Activated CD8-positive, alpha-beta T cell treated with anti-CD3 and anti-CD28 coated beads for 36 hours (primary cell): ENCODE data around the gene IFNL2. TPM values are rescaled to one million over a fixed set of nuclear protein-coding genes. Genes with fewer than 3 reads are reported as not detected.
A peak's percentile ranks its signal among the peaks of the same experiment; 100 is the strongest.
"Not testable (repeated sequence)": the region's sequence is repeated elsewhere in the genome, so short reads cannot be mapped to it uniquely, and the experiment has no call there.

Experiments used
- ATAC-seq: fragments of 200-7000 bp; cut with Tn5 transposase; one replicate; pipeline ENCODE4 v1.10.0; 2021; ENCODE audit warnings: mild to moderate bottlenecking, moderate library complexity
- CTCF ChIA-PET: fragments of 350-600 bp; sonication (Branson Sonifier 250); formaldehyde crosslinking; loops from one replicate; lab custom pipeline; 2021; ENCODE audit warnings: antibody characterized with exemption; lab: Charles Lee
- POLR2A ChIA-PET: fragments of 350-600 bp; sonication (Branson Sonifier 250); formaldehyde crosslinking; loops from one replicate; lab custom pipeline; 2021; ENCODE audit warnings: antibody characterized with exemption; lab: Charles Lee
- DNase-seq: peaks from one replicate; pipeline ENCODE4 v3.0.0-alpha.2; 2020
- H3K27ac Mint-ChIP-seq: one replicate; pipeline ENCODE4 v1.8.0; 2021; ENCODE audit warnings: mild to moderate bottlenecking, mixed read lengths
- H3K27me3 Mint-ChIP-seq: one replicate; pipeline ENCODE4 v1.8.0; 2021; ENCODE audit warnings: mixed read lengths
- H3K36me3 Mint-ChIP-seq: one replicate; pipeline ENCODE4 v1.8.0; 2021; ENCODE audit warnings: low read depth, mixed read lengths
- H3K4me1 Mint-ChIP-seq: one replicate; pipeline ENCODE4 v1.8.0; 2021; ENCODE audit warnings: low read depth, mixed read lengths
- H3K4me3 Mint-ChIP-seq: one replicate; pipeline ENCODE4 v1.8.0; 2021; ENCODE audit warnings: mild to moderate bottlenecking, moderate library complexity, mixed read lengths
- H3K9me3 Mint-ChIP-seq: one replicate; pipeline ENCODE4 v1.8.0; 2021; ENCODE audit warnings: mixed read lengths
- intact Hi-C: fragments of 100-400 bp; cut with micrococcal nuclease; formaldehyde crosslinking; loops from one replicate; pipeline ENCODE4 v1.10.0; 2022
- total RNA-seq, 2 experiments: library from RNA; stranded (reverse); gene quantifications; one replicate each; pipeline ENCODE4 v1.2.3, GENCODE V29; 2021
- TF ChIP-seq, protein P1 (sequence below): fragments of 200-600 bp; IDR thresholded peaks from one replicate; pipeline ENCODE4 v1.8.0; 2022; ENCODE audit warnings: antibody characterized with exemption, mild to moderate bottlenecking

IFNL2 gene
- total RNA-seq, 2 experiments from 2014 or later = not detected

DNA sequence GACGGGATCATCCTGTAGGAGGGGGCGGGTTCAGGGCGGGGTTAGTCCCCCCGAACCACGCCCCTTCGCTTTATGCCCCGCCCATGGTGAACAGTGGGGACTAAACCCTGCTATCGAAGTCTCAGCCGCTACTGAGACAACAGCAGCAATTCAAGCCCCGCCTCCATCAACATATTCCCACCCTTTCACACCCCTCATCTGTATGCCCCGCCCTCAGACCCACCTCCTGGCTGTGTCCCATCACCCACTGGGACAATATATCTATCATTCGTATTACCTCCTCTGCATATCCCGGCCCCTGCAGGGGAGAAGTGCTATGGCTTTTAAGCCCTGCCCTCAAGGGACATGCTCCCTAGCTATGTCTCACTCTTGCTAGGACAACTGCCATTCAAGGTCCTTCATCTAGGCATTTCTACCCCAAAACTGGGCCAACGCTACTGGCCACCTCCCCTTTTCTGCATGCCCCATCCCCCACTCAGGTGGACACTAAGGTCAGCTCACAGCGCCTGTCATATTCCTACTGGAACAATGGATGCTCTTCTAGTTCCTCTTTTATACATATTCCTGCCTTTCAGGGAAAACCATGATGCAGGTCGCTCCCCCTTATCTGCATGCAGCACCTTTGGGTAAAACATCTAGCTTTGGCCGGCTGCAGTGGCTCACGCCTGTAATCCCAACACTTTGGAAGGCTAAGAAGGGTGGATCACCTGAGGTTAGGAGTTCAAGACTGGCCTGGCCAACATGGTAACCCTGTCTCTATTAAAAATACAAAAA is 40.5 kb downstream of the IFNL2 start:
- TF ChIP-seq, protein P1, sequence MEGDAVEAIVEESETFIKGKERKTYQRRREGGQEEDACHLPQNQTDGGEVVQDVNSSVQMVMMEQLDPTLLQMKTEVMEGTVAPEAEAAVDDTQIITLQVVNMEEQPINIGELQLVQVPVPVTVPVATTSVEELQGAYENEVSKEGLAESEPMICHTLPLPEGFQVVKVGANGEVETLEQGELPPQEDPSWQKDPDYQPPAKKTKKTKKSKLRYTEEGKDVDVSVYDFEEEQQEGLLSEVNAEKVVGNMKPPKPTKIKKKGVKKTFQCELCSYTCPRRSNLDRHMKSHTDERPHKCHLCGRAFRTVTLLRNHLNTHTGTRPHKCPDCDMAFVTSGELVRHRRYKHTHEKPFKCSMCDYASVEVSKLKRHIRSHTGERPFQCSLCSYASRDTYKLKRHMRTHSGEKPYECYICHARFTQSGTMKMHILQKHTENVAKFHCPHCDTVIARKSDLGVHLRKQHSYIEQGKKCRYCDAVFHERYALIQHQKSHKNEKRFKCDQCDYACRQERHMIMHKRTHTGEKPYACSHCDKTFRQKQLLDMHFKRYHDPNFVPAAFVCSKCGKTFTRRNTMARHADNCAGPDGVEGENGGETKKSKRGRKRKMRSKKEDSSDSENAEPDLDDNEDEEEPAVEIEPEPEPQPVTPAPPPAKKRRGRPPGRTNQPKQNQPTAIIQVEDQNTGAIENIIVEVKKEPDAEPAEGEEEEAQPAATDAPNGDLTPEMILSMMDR = no peak
- H3K4me3 Mint-ChIP-seq = no peak overlapping the region

DNA sequence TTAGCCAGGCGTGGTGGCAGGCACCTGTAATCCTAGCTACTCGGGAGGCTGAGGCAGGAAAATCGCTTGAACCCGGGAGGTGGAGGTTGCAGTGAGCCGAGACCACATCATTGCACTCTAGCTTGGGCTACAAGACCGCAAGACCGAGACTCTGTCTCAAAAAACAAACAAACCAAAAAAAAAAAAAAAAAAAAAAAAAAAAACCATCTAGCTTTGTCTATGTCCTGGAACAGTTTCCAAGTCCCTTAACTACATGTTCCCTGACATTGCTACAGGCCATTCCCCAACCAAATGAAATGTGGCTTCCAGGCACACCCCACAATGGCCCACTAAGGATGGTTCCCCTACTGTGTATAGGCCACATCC is 41.1 kb downstream of the IFNL2 start:
- H3K9me3 Mint-ChIP-seq, H3K4me3 Mint-ChIP-seq, ATAC-seq, H3K4me1 Mint-ChIP-seq, H3K27ac Mint-ChIP-seq, DNase-seq, H3K27me3 Mint-ChIP-seq, intact Hi-C loops: not testable (repeated sequence)
- CTCF ChIA-PET = interaction anchor here (1.1 kb wide), 1 partner anchor 19 kb away, joined by 4 read pairs; no protein-coding TSS in a partner anchor
- POLR2A ChIA-PET = interaction anchor here (0.9 kb wide), 1 partner anchor 39 kb away, joined by 3 read pairs; no protein-coding TSS in a partner anchor
- peaks cover 20% of the 10 kb centered on the region for H3K36me3 Mint-ChIP-seq

More for the DNA sequence above, 40.5 kb downstream of the IFNL2 start:
- H3K27me3 Mint-ChIP-seq = no peaks in the 10 kb centered on the region
- H3K4me1 Mint-ChIP-seq = peaks cover 9% of the 10 kb centered on the region
- no peaks in the 10 kb centered on the region for H3K9me3 Mint-ChIP-seq
- peaks cover 18% of the 10 kb centered on the region for H3K36me3 Mint-ChIP-seq
- DNase-seq = no peak
- no peak overlapping the region for H3K27ac Mint-ChIP-seq
- CTCF ChIA-PET = interaction anchor here (1.1 kb wide), 1 partner anchor 19 kb away, joined by 4 read pairs; no protein-coding TSS in a partner anchor
- intact Hi-C loops = no loop called here
- no peak for ATAC-seq
- POLR2A ChIA-PET = interaction anchor here (0.9 kb wide), 1 partner anchor 40 kb away, joined by 3 read pairs; no protein-coding TSS in a partner anchor

DNA sequence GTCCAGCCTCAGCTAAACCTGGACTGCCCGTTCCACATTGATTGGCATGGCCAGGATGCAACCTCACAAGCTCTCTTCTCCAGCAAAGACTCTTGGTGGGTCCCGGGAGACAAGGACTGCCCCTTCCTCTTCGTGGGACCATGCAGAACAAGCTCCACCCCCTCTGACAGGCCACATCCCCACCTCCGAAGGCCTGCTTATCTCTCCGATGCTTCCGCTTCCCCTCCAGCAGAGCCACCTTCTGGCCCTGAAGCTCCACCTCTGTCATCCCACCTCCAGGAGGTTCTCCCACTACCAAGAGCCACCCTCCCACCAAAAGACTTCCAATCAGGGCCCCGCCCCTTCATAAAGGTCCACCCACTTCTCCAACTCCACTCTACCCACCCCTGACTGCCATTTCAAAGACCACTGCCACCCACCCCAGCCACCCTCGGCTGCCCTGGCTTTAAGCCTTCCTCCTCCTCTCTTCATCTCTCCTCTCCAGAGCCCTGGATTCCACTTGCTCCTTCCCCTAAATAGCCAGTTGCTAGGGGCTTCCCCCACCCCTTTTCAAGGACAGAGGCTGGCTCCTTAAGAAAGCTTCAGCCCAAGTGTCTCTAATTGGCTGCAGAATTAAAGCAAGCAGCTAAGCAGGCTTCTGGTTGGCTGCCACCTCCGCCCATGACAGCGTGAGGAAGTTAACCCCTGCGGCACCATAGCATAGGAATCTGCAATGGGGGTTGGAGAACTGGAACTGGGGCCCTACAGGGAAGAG is 42.5 kb downstream of the IFNL2 start:
- Mint-ChIP-seq H3K9me3 (no peaks in the 10 kb centered on the region), H3K27me3 (no peaks in the 10 kb centered on the region), H3K4me3 (no peak overlapping the region), H3K36me3 (peaks cover 20% of the 10 kb centered on the region), H3K4me1 (peaks cover 9% of the 10 kb centered on the region), H3K27ac (peak overlapping the region; percentile 15)
- intact Hi-C loops = no loop called here
- TF ChIP-seq, protein P1 = no peak
- ATAC-seq (no peak), DNase-seq (no peak)
- ChIA-PET CTCF (interaction anchor here (2.0 kb wide), 1 partner anchor 17 kb away, joined by 5 read pairs; no protein-coding TSS in a partner anchor), POLR2A (no interaction called here)

DNA sequence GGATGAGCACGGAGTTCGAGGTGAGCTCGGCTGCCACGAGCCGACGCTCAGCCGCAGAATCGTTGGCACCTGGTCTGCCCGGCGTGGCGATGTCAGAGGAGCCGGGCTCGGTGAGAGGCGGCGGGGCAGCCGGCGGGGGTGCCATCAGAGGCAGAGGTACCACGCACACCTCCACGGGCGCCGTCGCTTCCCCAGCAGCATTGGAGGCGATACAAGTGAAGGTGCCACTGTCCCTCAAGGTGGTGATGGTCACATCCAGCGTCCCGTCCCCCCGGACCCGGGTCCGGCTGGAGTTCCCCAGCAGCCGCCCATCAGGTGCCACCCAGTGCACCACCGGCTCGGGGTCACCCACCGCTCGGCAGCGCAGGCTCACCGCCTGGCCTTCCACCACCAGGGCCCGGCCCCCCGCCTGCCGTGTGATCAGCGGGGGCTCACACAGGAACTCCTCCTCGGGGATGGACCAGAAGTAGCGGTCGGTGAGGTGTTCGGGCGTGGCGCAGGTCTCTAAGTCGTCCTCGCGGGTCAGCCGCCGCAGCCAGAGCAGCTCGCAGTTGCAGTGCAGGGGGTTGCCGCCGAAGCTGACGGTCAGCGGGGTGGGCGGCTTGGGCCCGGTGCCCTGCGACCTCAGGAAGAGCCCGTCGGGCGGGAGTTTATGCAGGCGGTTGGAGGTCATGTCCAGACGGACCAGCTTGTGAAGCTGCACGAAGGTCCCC is 46.0 kb downstream of the IFNL2 start:
- Mint-ChIP-seq H3K9me3 (no peaks in the 10 kb centered on the region), H3K4me1 (peaks cover 13% of the 10 kb centered on the region), H3K36me3 (peaks cover 15% of the 10 kb centered on the region), H3K27me3 (no peaks in the 10 kb centered on the region), H3K4me3 (no peak overlapping the region), H3K27ac (no peak overlapping the region)
- ChIA-PET CTCF (no interaction called here), POLR2A (no interaction called here)
- DNase-seq = no peak
- ATAC-seq = no peak
- TF ChIP-seq, protein P1 = no peak
- intact Hi-C loops = no loop called here

DNA sequence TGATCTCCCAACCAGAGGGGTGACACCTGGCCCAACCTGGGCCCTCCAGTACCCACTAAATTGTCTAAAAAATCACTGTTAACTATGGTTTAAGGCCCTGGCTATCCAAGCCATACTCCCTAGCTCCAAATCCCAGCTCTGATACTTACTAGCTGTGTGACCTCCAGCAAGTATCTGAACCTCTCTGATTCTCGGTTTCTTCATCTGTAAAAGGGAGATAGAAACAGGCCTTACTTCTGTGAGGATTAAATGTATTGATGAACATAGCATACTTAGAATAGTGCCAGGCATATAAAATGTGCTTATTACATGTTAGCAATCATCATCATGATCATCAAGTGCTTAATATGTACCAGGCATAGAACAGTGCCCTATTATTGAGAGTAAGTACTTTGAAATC is 47.7 kb downstream of the IFNL2 start:
- Mint-ChIP-seq H3K4me1 (peaks cover 12% of the 10 kb centered on the region), H3K27ac (no peak overlapping the region), H3K36me3 (peaks cover 15% of the 10 kb centered on the region), H3K27me3 (no peaks in the 10 kb centered on the region), H3K9me3 (no peaks in the 10 kb centered on the region), H3K4me3 (no peak overlapping the region)
- TF ChIP-seq, protein P1 = no peak
- ATAC-seq = no peak
- DNase-seq = no peak
- intact Hi-C loops = no loop called here
- CTCF ChIA-PET = interaction anchor here (0.6 to 1.3 kb wide), 3 partner anchors 11 to 236 kb away, joined by 4 to 6 read pairs (median 4); no protein-coding TSS in a partner anchor
- POLR2A ChIA-PET = no interaction called here
